Testis (tissue), 2 donors: Measurements from ENCODE around the gene RIC8B.

Source experiments
- CTCF ChIP-seq, 3 experiments: fragments of 450-650 bp in 2 of 3; fragments of 200-600 bp in 1 of 3; sonication (generic) in 1 of 3; IDR thresholded peaks; one replicate each; pipeline ENCODE4 v1.5.1; 2016 to 2019; ENCODE audit warnings: antibody characterized with exemption in 3 of 3, mild to moderate bottlenecking in 2 of 3, moderate library complexity in 1 of 3
- POLR2A ChIP-seq: fragments of 450-650 bp; IDR thresholded peaks from one replicate; pipeline ENCODE4 v1.6.1; 2017; ENCODE audit warnings: antibody characterized with exemption, mild to moderate bottlenecking, moderate library complexity

- TF ChIP-seq CTCF (IDR thresholded peaks at IDR 0.05), result no peak
- TF ChIP-seq POLR2A, result no peak
Observed at GRCh38 chr12:106907846-106908245, 133.4 kb downstream of the RIC8B start.
